Measurements from ENCODE around the gene LENEP. TPM values are rescaled to one million over a fixed set of nuclear protein-coding genes. Genes with fewer than 3 reads are reported as not detected.

The LENEP gene
- total RNA-seq, 1 donor from 2014 or later = not detected

DNA sequence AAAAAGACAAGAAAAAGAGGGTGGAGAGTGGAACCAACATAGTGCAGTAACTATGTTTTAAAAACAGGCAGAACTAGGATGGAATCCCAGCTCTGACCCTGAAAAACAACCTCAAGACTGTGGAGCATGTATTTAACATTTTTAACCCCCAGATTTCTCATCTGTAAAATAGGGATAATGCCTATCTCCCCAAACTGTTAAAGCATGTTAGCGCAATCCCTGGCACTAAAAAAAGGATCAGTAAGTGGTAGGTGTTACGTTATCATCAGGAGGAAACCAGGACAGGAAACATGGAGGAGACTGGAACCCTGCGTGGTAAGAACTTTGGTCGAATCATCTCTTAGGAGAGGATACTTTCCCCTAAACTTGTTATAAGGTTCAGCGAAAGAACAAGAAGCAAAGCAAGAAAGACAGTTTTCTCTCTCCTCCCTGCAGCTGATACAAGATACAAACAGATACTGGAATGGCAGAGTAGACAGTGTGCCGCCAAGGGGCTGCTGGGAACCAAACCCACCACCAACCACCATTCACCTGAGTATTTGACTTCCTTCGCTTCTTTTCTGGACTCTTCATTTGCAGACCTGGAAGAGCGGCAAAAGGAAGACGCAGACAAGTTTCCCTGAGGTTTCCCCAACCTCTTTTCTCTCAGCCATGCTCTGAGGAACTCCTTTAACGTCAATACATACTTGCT, 32.8 kb upstream of the LENEP start:
- ATAC-seq = no peak

DNA sequence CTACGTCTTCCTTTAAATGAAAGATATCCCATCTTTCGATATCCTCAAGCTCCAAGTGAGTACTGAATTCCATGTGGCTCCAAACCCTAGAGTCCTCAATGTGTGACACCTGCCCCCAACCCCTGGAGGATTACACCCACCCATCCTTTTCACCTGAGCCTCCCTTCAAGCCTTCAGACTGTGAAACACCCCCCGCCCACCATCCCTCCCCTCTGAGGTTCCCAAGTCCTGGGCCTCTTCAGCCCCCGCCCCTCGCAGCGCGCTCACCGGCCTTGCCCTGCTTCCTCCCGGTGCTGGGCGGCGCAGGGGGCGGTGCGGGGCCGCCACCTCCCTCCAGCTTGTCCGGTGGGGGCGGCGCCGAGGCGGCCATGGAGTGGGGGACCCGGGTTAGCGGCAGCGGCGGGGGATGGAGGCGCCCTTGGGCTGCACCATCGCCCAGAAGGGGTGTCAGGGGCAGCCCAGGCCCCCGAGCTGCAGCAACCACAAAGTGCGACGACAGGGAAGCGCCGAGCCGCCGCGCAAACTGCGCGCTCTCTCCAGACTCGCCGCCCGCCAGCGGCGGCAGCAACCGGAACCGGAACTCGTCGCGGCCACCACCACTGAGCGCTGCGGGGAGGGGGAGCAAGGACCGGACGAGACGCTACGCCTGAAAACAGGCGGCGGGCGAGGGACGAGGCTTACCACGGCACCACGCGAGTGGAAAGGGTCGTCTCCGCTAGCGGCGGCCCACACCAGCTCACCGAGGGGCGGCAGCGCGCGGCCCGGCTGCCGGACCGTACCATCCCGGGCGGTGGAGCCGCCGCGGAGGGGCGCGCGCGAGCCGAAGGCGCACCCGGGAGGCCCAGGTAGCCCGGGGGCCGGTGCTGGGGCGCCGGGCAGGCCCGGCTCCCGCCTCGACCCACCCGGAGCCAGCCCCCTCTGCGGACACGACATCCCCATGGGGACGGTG, 31.9 kb upstream of the LENEP start, which contains the start of gene PYGO2:
Gene PYGO2, minus strand, starts transcription at position 576 of the 949 bp plus-strand sequence. Its CDS starts 206 bp downstream, at position 370.
- ATAC-seq = peak; percentile 82

DNA sequence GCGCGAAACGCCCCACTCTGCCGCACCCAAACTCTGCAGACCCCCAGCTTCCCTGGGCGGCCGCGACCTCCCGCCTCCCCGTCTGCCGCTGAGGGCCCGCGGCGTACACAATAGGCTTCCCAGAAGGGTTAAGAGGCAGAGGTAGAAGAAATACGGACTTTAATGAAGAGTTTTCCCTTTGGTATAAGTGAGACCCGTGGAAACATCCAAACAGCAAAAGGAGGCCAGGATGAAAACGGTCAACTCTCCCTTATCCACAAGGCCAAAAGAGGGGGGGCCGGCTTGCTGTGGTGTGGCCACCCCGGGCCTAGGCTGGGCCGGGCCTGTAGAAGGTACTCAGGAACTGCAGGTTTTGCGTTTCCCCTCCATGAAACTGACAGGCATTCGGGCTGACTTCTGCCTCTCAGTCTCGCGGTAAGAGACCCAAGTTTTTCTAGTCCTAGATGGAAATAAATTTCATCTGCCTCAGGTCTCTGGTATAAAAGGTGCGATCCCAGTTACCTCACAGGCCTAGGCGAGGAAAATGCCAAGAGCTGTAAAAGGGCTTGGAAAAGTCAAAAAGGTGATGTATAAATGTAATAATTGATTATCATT, 31.1 kb upstream of the LENEP start:
- no peak for ATAC-seq

DNA sequence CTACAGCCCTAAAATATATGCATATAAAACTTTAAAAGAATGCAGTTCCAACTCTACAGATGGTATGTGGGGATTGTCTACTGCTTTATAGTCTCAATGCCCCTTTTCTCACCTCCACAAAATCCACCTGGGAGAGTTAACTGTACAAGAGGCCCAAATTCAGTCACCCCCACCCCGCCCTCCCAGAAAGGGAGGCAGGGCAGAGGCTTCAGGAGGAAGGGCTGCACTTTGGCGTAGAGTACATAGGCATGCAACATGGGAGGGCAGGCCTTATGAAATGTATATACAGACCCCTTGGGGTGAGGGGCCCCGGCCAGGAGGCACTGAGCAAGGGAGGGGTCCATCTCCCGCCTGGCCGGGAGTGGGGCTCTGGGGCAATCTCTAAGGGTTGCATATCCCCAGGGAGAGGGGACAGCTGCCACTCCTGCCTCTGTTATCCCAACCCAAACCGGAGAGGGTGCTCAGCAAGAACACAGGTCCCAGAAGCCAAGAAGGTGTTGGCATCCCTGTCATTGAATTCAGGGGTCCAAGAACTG, 30.5 kb upstream of the LENEP start:
- no peak for ATAC-seq

DNA sequence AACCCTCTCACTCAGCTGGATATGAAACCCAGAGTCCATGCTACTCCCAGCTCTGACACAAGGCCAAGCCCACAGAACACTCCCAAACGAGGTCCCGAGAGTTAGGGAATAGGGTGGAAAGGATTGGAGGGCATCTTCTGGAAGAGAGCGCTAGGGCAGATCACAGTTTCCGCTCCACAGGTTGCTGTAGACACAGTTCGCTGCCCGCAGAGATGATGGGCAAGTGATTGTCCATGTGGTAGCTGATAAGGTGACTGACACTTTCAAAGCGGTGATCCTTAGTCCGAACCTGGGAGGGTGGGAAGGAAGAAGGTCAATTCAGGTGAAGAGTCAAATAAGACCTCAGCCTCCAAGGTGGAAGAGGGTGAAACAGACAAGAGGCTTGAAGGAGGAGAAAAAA, 29.7 kb upstream of the LENEP start:
- ATAC-seq = no peak

DNA sequence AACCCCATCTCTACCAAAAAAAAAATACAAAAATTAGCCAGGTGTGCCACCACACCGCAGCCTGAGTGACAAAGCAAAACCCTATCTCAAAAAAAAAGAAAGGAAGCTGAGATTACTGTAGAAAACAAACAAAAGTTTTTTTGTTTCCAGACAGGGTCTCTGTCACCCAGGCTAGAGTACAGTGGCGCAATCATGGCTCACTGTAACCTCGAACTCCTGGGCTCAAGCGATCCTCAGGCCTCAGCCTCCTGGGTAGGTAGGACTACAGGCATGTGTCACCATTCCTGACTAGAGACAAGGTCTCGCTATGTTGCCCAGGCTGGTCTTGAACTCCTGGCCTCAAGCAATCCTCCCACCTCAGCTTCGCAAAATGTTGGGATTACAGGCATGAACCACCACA, 29.0 kb upstream of the LENEP start:
- ATAC-seq = no peak

DNA sequence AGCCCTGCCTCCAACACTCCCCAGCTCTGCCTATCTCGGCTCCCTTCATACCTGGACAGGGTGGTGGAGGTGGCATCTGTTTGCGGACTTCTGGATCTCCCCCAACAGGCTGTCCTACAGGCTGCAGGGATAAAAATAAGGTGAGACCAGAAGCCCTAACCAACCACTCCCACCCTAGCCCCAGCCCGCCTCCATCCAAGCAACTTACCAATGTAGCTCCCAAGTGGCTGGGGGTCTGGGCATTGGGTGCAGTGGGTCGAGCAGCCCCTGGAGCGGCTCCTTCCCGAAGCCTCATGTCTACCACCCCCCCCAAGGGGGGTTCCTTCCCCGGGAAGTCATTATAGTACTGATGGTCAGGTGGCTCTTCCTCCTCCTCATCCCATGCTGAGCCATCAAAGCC, 27.3 kb upstream of the LENEP start:
- ATAC-seq = no peak

DNA sequence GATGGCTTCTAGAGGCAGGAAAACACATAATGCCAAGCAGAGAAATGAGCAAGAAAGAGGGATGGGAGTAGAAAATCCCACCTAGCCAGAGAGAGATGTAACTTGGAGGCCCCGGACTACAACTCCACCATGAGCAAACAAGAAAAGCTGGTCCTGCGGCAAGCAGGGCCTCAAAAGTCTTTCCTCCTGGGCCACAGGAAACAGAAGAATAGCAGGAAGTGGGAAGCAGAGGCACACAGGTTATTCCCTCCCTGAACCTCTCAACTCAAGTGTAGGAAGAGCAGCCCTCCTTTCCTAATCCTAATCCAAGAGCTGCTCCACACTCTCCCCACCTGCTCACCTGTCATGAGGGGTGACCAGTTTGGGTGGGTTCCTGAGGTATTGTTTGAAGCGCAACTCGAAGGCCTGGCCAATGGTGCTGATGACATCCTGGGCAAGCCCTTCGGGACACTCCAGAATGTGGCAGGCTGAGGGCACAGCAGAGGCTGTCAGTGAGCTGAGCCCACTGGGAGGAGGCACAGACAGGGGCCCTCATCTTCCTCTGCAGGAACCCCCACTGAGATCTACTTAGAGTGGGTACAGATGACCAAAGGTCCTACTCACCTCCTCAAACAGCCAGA, 25.9 kb upstream of the LENEP start:
- no peak for ATAC-seq

DNA sequence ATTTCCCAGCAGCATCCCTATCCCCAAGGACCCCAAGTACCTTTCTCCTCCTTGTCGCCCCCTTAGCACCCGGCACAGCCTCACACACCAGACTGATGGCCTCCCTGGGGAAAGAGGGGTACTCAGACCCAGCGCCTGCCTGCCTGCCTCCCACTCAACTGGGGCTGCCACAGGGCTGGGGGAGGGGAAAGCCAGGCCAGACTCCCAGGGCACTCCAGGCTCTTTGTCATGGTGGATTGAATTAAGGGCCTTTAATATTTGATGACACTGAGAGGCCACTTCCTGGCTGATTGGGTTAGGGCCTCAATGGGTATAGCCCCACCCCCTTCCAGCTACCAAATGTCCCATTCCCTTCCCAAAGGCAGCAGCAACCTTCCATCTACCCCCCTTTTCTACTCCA, 24.7 kb upstream of the LENEP start:
- no peak for ATAC-seq

DNA sequence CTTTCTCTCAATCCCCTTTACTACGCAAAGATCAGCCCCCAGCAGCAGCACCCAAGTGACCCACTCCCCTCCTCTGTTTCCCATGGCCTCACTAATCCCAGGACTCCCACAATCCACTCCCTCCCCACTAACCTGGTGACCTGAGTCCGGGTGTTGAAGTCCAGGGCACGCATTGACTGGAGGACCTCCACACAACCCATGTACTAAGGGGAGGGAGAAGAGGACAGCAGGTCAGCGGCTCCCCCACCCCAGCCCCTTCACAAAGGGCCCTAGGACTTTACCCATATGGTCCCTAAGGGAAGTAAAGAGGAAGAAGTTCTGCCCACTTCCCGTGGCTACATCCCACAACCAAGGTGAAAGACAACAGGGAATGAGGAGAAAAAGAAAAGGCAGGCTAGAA, 24.1 kb upstream of the LENEP start:
- no peak for ATAC-seq

DNA sequence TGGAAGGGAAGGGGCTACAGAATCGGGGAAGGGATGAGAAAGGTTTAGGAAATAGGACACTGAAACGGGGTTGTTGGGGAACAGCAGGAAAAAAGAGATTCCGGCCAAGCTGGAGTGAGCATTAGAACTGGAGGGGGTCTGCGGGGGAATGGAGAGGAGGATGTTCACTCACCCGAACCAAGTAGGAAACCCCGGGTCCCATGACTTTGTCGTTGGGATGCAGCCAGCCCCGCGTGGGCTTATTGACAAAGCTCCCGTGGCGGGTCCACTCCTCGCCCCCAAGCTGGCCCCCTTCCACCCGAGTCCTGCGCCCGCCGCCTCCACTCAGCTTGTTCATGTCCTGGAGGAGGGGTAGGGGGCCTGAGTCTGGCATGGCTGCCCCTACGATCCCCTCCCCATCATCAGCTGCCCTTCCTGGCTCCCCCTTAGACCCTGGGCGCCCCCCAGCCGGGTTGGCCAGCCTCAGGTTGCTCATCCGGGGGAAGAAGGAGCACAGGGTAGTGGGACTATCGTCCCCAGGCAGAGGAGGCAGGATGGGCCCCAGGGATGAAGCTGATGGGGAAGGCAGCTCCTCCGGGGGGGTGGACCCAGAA, 23.4 kb upstream of the LENEP start:
- no peak for ATAC-seq

DNA sequence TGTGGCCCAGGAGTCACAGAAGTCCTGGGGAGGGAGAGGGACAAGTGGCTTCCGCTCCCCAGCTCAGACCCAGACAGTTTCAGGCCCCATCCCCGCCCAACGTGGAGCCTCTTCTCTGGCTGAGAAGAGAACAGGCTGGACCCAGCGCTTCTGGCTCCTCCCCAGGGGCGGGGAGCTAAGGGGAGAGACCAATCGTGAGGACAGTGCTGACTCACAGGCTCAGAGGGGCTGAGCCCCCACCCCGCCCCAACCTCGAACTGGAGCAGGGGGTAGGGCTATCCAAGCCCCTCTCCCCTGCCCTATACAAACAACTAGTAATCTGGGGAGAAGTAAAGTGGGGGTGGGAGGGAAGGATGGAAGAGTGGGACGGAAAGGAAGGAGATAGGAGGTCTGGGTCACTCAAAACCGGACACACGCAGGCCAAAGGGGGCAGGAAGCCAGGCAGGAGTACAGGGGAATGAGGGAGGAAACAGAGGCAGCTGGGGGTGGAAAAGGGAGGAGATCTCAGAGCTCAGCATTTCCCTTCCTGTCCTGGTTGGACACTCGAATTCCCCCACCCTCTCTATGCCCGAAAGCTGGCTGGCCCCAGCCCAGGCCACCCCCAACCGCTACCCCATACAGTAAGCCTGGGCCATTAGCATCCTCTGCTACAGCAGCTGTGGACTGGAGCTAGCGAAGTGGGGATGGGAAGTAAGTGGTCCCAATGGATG, 22.6 kb upstream of the LENEP start, which contains the start of gene SHC1:
Gene SHC1, minus strand, starts transcription at position 117 of the 710 bp plus-strand sequence. CDS start 221 bp downstream, outside the sequence.
- ATAC-seq = peak; percentile 57

DNA sequence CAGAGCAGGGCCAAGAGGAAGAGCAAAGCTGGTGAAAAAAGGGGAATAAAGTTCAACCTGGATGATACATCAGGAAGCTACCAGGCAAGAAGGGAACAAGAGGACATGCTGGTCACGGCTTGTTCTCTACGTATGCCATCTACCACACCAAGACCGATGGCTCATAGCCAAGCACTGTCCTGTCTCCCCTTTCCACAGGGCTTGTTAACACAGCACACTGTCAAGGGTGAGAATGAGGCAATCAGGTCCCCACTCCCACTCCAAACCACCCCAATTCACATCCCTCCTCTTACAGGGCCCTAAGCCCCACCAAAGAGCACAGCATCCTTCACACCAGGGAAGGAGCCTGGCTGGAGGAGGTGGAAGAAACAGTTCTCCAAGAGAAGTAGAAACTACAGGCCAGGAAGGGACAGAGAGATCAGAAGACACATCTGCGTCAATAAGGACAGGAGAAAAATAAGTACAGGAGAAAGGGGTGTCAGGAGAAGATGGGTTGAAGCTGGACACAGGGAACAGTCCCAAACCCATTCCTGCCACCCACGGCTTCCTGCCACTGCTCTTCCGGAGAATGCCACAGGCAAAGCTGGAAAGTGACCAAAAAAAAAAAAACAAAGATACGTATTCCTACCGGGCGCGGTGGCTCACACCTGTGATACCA, 21.9 kb upstream of the LENEP start:
- peak; percentile 23 for ATAC-seq

DNA sequence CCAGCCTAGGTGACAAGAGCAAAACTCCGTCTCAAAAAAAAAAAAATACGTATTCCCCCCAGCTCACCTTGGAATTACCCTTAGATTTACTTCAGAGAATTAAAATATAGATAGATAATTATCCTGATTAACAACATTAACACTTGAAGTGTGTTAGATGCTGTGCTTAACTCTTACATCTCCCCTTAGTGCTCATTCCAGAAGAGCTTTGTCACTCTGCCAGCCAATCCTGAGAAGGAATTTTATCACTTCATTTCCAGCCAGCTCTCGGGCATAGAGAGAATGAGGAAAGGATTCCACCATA, 21.2 kb upstream of the LENEP start:
- no peak for ATAC-seq

DNA sequence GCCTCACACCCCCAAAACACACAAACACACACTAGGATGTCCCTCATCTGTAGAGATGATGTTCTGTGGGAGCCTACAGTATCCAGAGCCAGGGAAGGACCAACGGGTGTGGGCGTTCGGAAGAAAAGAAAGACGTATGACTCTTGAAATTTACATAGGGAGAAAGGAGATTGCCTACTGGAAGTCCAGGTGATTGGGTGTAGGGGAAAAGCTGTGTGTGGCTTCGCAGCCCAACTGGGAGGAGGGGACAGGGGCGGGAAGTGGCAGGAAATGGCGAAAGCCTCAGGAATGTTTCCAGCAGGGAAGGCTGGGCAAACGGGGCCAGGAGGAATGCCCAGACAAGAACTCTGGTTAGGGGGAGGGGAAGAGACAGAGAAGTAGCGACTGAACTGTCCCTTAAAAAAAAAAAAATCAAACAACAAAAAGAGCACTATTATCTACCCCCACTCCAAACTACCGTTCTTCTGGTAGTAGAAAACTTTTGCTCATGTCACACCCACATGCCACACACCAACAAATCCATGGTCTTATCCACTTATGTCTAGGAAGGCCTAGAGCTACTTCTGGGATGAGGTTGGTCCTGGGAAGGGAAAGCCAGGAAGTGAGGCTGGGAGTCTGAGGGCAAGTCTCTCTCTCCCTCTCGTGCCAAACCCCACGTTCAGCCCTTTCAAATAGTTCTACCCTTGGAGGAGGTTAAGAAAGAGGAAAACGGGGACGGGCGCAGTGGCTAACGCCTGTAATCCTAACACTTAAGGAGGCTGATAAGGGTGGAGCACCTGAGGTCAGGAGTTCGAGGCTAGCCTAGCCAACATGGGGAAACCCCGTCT, 20.7 kb upstream of the LENEP start:
- peak; percentile 0 for ATAC-seq

DNA sequence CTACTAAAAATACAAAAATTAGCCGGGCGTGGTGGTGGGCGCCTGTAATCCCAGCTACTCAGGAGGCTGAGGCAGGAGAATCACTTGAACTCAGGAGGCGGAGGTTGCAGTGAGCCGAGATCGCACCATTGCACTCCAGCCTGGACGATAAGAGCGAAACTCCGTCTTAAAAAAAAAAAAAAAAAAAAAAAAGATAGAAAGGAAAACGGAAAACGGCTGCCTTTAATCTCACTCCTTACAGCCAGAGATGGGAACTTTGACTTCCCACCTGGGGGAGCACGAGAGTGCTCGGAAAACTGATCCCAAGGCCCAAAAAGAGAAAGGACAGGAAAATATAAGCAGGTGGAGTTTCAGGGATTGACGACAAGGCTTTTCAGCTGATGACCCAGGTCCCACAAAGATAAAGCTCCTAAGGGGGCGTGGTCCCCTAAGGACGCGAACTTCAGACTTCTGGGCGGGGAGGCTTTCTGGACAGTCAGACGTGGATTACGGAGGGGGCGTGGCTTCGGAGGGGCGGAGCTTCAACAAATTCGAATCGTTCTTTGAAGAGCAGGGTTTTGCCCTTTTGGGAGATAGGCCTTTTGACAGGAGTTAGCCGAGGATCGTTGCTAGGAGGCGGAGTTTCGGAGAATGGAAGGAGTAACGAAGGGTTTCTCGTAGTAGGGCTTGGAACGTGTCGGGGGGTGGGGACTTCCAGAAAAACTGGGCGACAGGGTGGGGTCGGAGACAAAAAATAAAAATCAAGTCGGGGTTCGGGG, 19.9 kb upstream of the LENEP start:
- peak; percentile 53 for ATAC-seq

DNA sequence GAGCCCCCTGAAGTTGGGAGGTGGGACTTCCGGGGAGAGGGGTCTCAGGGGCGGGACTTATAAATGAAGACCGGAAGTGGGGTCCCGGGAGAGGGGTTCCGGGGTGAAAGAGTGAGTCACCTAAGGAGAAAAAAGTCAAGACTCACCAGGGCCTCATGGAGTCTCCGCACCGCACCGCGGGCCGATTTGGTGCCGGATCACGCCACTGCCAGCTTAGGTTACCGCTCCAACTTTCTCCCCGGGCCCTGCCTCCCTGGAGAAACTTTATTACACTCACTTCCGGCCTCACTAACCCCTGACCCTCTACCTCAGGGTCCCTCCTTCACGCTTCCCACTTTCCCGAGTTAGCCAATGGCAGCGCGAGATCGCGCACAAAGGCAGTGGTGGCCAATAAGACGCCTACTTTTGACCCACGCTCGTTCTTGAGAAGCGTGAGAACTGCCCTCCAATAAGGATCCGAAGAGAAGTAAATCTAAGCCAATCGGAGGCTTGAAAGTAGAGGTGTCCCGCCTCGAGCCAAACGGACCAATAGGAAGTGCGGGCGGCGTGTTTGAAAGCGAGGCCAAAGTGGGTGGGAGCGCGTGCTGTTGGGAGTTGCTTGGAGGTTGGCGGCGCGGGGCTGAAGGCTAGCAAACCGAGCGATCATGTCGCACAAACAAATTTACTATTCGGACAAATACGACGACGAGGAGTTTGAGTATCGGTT, 19.1 kb upstream of the LENEP start, which contains the start of gene CKS1B:
Gene CKS1B, plus strand, starts transcription at position 580 of the 706 bp plus-strand sequence. Its CDS starts 65 bp downstream, at position 645.
- peak; percentile 84 for ATAC-seq

DNA sequence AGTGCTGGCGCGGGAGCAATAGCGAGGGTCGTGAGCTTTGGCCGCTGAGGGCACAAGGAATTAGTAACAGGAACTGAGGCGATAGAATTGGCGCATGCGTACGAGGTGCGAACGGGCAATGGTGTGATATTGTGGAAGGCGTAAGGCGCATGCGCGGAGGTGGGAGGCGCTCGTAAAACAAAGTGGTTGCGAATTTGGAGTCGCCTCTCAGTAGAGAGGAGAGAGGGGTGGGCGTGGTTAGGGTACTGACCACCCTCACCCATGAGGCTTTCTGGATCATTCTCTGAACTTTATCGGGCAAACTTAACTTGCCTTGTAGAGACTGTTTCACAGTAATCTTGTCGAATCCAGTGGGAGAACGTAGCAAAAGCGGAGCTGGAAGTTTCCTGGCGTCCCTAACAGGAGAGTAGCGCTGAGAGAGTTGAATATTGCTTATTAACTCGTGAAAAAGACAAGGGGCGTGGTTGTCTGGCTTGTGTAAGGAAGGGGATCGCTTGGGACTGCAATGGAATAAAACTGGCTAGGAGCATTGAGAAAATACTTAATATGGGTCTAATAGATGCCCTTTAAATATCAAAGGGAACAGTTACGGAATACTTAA, 18.5 kb upstream of the LENEP start:
- ATAC-seq = peak; percentile 65

Data from esophagus mucosa (tissue), 1 donor.